ENCODE results near the gene AAR2. TPM values are rescaled to one million over a fixed set of nuclear protein-coding genes. Genes with fewer than 3 reads are reported as not detected.

Gene AAR2
- total RNA-seq, 1 donor from 2014 or later = 13.3 TPM

DNA sequence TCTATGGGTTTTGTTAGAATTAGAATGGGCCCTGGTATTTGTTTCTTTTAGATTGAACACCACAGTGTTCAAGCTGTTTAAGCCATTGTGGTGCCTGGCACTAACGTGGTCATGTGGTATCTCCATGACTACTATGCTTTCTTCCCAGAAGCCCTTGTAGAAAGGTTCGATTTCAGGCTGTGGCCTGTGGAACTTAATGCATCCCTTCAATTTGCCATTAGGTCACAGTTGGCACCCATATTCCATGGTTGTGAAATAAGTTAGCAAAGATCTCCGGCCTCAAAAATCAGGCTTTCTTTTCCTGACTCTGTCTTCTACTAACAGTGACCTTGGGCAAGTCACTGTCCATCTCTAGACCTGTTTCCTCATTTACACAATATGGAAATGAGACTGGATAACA lies 31.3 kb upstream of the AAR2 start:
- no peaks in the 10 kb centered on the region for H3K9me3 ChIP-seq (replicated peaks)
- H3K4me3 ChIP-seq = no peak overlapping the region
- H3K36me3 ChIP-seq = no peaks in the 10 kb centered on the region
- TF ChIP-seq, protein P1, sequence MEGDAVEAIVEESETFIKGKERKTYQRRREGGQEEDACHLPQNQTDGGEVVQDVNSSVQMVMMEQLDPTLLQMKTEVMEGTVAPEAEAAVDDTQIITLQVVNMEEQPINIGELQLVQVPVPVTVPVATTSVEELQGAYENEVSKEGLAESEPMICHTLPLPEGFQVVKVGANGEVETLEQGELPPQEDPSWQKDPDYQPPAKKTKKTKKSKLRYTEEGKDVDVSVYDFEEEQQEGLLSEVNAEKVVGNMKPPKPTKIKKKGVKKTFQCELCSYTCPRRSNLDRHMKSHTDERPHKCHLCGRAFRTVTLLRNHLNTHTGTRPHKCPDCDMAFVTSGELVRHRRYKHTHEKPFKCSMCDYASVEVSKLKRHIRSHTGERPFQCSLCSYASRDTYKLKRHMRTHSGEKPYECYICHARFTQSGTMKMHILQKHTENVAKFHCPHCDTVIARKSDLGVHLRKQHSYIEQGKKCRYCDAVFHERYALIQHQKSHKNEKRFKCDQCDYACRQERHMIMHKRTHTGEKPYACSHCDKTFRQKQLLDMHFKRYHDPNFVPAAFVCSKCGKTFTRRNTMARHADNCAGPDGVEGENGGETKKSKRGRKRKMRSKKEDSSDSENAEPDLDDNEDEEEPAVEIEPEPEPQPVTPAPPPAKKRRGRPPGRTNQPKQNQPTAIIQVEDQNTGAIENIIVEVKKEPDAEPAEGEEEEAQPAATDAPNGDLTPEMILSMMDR (IDR thresholded peaks at IDR 0.05; ENCODE audit: borderline replicate concordance) = no peak
- no peak for DNase-seq
- intact Hi-C loops (cut with micrococcal nuclease) = no loop called here
- no peak overlapping the region for H3K27ac ChIP-seq (replicated peaks)
- no peaks in the 10 kb centered on the region for H3K4me1 ChIP-seq
- no peaks in the 10 kb centered on the region for H3K27me3 ChIP-seq (ENCODE audit: low read depth)

DNA sequence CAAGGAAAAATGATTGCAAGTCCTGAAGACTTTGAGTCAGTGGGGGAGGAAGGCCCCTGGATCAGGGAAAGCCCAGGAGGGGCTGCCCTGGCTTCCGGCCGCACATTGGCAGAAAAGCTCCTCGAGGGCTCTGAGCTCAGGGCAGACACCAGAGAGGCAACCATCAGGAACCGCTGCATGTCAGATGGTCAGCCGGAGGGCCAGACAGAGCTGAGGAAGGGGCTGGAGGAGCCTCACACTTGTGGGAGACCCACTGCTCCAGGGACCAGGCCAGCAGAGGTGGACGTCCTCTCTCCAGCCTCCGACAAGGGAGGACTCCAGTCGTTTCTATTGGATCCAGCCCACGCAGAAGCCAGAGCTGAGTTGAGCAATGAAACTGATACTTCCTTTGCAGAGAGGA lies 30.2 kb upstream of the AAR2 start:
- H3K36me3 ChIP-seq = no peaks in the 10 kb centered on the region
- no peaks in the 10 kb centered on the region for H3K4me1 ChIP-seq
- intact Hi-C loops (cut with micrococcal nuclease) = no loop called here
- H3K27ac ChIP-seq (replicated peaks) = no peak overlapping the region
- TF ChIP-seq, protein P1 (IDR thresholded peaks at IDR 0.05; ENCODE audit: borderline replicate concordance) = no peak
- H3K9me3 ChIP-seq (replicated peaks) = no peaks in the 10 kb centered on the region
- H3K27me3 ChIP-seq (ENCODE audit: low read depth) = no peaks in the 10 kb centered on the region
- no peak for DNase-seq
- no peak overlapping the region for H3K4me3 ChIP-seq

DNA sequence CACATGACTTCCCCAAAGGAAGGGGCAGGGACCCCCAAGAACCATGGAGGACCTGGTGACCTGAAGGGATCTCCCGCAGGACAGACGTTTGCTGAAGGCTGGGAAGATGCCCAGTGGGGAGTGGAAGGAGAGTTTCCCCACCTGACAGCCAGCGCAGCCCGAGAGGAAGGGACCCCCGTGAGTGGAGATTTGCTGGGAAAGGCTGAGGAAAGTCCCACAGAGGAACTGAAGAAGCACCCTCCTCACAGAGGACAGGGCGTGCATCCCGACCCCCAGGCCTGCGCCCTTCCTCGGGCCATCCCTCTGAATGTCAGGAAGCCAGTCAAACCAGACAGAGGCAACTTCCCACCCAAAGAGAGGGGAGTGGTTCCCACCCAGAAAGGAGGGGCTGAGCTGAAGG lies 29.6 kb upstream of the AAR2 start:
- TF ChIP-seq, protein P1 (IDR thresholded peaks at IDR 0.05; ENCODE audit: borderline replicate concordance) = no peak
- H3K9me3 ChIP-seq (replicated peaks) = no peaks in the 10 kb centered on the region
- no peak overlapping the region for H3K27ac ChIP-seq (replicated peaks)
- no peak for DNase-seq
- H3K27me3 ChIP-seq (ENCODE audit: low read depth) = no peaks in the 10 kb centered on the region
- H3K36me3 ChIP-seq = no peaks in the 10 kb centered on the region
- no peak overlapping the region for H3K4me3 ChIP-seq
- no peaks in the 10 kb centered on the region for H3K4me1 ChIP-seq
- intact Hi-C loops (cut with micrococcal nuclease) = no loop called here

DNA sequence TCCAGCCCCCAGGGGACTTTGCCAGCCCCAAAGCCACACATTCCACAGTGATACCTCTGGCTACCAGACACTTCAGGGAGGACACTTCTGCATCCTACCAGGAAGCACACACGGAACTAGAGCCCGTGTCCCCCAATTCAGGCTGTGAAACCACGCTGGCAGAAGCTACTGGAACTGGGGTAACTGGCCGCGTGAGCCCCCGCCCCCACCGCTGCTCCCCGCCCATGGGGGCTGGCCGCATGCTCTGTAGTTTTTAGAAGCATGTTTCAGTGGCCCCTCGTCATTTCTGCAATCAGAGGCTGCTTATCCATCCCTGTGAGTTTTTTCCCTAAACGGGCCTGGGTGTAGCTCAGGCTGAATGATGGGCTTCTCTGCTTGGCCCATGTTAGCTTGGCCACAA lies 28.7 kb upstream of the AAR2 start:
- H3K9me3 ChIP-seq (replicated peaks) = no peaks in the 10 kb centered on the region
- no peaks in the 10 kb centered on the region for H3K4me1 ChIP-seq
- no peak for DNase-seq
- TF ChIP-seq, protein P1 (IDR thresholded peaks at IDR 0.05; ENCODE audit: borderline replicate concordance) = no peak
- intact Hi-C loops (cut with micrococcal nuclease) = no loop called here
- H3K27me3 ChIP-seq (ENCODE audit: low read depth) = no peaks in the 10 kb centered on the region
- no peak overlapping the region for H3K4me3 ChIP-seq
- H3K27ac ChIP-seq (replicated peaks) = no peak overlapping the region
- peaks cover 7% of the 10 kb centered on the region for H3K36me3 ChIP-seq

DNA sequence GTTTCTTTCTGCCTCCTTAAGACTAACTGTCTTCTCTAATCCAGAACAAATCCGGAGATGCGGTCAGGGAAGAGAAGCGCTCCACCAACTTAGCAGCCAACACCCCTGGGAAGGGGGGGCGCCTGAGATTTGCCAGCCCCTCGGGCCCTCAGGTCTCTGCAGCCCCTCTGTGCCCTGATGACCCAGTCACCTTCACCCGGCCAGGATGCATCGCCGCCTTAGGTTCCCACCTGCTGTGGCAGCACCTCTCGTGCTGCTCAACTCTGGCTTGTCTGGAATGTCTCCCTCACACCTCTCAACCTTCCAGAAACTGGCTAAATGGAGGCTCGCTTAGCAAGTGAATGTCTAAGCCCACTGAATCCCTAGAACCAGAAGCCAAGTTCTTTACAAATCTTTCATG lies 28.0 kb upstream of the AAR2 start:
- TF ChIP-seq, protein P1 (IDR thresholded peaks at IDR 0.05; ENCODE audit: borderline replicate concordance) = no peak
- no peaks in the 10 kb centered on the region for H3K27me3 ChIP-seq (ENCODE audit: low read depth)
- no peaks in the 10 kb centered on the region for H3K4me1 ChIP-seq
- no peak overlapping the region for H3K27ac ChIP-seq (replicated peaks)
- no peak for DNase-seq
- H3K9me3 ChIP-seq (replicated peaks) = no peaks in the 10 kb centered on the region
- peaks cover 13% of the 10 kb centered on the region for H3K36me3 ChIP-seq
- intact Hi-C loops (cut with micrococcal nuclease) = no loop called here
- no peak overlapping the region for H3K4me3 ChIP-seq

Data from left ventricle myocardium inferior (tissue), 1 donor.